DOHH2 (cell line): ENCODE data around the gene MAGEA8.

Experiments
- EZH2phosphoT487 ChIP-seq: fragments of 200-600 bp; sonication (generic); IDR thresholded peaks from 2 replicates; pipeline ENCODE4 v1.6.1; 2017; ENCODE audit warnings: borderline replicate concordance, mild to moderate bottlenecking, antibody characterized with exemption, low read length, moderate library complexity, mixed read lengths
- TF ChIP-seq, protein P1 (sequence below): fragments of 200-600 bp; sonication (generic); IDR thresholded peaks from one replicate; pipeline ENCODE4 v1.5.1; 2014; ENCODE audit warnings: antibody characterized with exemption, mild to moderate bottlenecking, low read depth, low read length; ENCODE audit not compliant: poor library complexity, severe bottlenecking

DNA sequence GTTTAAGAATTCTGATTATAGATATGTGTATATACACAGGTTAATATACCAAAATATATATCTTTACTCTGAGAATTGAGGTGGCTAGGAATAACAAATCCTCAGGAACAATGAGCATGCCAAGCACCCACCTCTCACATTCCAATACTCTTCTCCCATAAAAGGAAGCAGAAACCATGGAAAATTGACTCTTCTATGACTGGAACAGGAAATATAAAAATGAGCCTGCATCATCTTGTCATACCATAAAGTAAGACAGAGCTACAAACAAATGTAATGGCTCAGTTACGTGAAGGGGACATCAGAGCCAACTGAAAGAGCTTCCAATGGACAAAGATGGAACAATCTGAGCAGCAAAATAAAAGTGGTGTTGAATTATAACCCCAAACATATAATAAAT is 3.8 kb upstream of the MAGEA8 start:
- TF ChIP-seq, protein P1, sequence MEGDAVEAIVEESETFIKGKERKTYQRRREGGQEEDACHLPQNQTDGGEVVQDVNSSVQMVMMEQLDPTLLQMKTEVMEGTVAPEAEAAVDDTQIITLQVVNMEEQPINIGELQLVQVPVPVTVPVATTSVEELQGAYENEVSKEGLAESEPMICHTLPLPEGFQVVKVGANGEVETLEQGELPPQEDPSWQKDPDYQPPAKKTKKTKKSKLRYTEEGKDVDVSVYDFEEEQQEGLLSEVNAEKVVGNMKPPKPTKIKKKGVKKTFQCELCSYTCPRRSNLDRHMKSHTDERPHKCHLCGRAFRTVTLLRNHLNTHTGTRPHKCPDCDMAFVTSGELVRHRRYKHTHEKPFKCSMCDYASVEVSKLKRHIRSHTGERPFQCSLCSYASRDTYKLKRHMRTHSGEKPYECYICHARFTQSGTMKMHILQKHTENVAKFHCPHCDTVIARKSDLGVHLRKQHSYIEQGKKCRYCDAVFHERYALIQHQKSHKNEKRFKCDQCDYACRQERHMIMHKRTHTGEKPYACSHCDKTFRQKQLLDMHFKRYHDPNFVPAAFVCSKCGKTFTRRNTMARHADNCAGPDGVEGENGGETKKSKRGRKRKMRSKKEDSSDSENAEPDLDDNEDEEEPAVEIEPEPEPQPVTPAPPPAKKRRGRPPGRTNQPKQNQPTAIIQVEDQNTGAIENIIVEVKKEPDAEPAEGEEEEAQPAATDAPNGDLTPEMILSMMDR: no peak
- TF ChIP-seq EZH2phosphoT487: no peak
